Liver (tissue), 9 donors: Measurements from ENCODE around the gene TTYH1. TPM values are rescaled to one million over a fixed set of nuclear protein-coding genes. Genes with fewer than 3 reads are reported as not detected.

Experiments used
- DNase-seq: peaks from one replicate; pipeline ENCODE4 v3.0.0-alpha.2; 2017; ENCODE audit warnings: low spot score
- H3K27ac ChIP-seq, 2 donors: one replicate each; pipeline ENCODE4 v1.7.0; 2013; ENCODE audit warnings: inconsistent platforms in 2 of 2, low read length in 2 of 2, control low read depth in 1 of 2, low read depth in 1 of 2, mild to moderate bottlenecking in 1 of 2
- H3K27me3 ChIP-seq, 4 donors: one replicate each; pipeline versions ENCODE4 v1.6.1 to v1.7.0; 2013; ENCODE audit warnings: low read length in 3 of 4, inconsistent platforms in 1 of 4, mild to moderate bottlenecking in 1 of 4, moderate library complexity in 1 of 4; ENCODE audit not compliant: control insufficient read depth in 4 of 4, insufficient read depth in 4 of 4
- H3K36me3 ChIP-seq, 4 donors: one replicate each; pipeline versions ENCODE4 v1.6.1 to v1.7.0; 2013; ENCODE audit warnings: low read length in 3 of 4, mild to moderate bottlenecking in 3 of 4, low read depth in 1 of 4, moderate library complexity in 1 of 4; ENCODE audit not compliant: control insufficient read depth in 4 of 4, insufficient read depth in 3 of 4
- H3K4me1 ChIP-seq, 4 donors: one replicate each; pipeline versions ENCODE4 v1.6.1 to v1.7.0; 2013; ENCODE audit warnings: low read length in 3 of 4, mild to moderate bottlenecking in 3 of 4, moderate library complexity in 1 of 4; ENCODE audit not compliant: control insufficient read depth in 4 of 4, insufficient read depth in 4 of 4
- H3K4me3 ChIP-seq, 3 donors: one replicate each; pipeline versions ENCODE4 v1.6.1 to v1.7.0; 2013; ENCODE audit warnings: low read length in 3 of 3, control low read depth in 1 of 3, low read depth in 1 of 3, mild to moderate bottlenecking in 1 of 3
- H3K9ac ChIP-seq, 2 donors: one replicate each; pipeline ENCODE4 v1.7.0; 2013; ENCODE audit warnings: low read length in 2 of 2, mild to moderate bottlenecking in 2 of 2, moderate library complexity in 2 of 2, control low read depth in 1 of 2, low read depth in 1 of 2
- H3K9me3 ChIP-seq, 4 donors: one replicate each; pipeline versions ENCODE4 v1.6.1 to v1.7.0; 2013; ENCODE audit warnings: low read length in 3 of 4; ENCODE audit not compliant: control insufficient read depth in 4 of 4
- FOXA1 ChIP-seq: IDR thresholded peaks from 2 replicates; pipeline ENCODE4 v1.6.1; 2016; ENCODE audit warnings: antibody characterized with exemption
- FOXA2 ChIP-seq: IDR thresholded peaks from 2 replicates; pipeline ENCODE4 v1.6.1; 2016; ENCODE audit warnings: antibody characterized with exemption
- GABPA ChIP-seq, 2 donors: IDR thresholded peaks in 1 of 2; conservative IDR thresholded peaks in 1 of 2; 2 replicates each; pipeline ENCODE4 v1.6.1; 2016; ENCODE audit warnings: antibody characterized with exemption in 2 of 2, mild to moderate bottlenecking in 1 of 2, moderate library complexity in 1 of 2
- HNF4A ChIP-seq, 2 donors: conservative IDR thresholded peaks; 2 replicates each; pipeline ENCODE4 v1.6.1; 2016; ENCODE audit warnings: antibody characterized with exemption in 2 of 2, mild to moderate bottlenecking in 2 of 2
- HNF4G ChIP-seq: IDR thresholded peaks from 2 replicates; pipeline ENCODE4 v1.6.1; 2016; ENCODE audit warnings: antibody characterized with exemption
- JUND ChIP-seq, 2 donors: IDR thresholded peaks; 2 replicates each; pipeline ENCODE4 v1.6.1; 2016; ENCODE audit warnings: antibody characterized with exemption in 2 of 2
- NR2F2 ChIP-seq: IDR thresholded peaks from 2 replicates; pipeline ENCODE4 v1.6.1; 2016; ENCODE audit warnings: antibody characterized with exemption
- RAD21 ChIP-seq, 2 donors: IDR thresholded peaks; 2 replicates each; pipeline ENCODE4 v1.6.1; 2016; ENCODE audit warnings: antibody characterized with exemption in 2 of 2, mild to moderate bottlenecking in 2 of 2
- RXRA ChIP-seq, 2 donors: IDR thresholded peaks; 2 replicates each; pipeline ENCODE4 v1.6.1; 2017 to 2018; ENCODE audit warnings: antibody characterized with exemption in 2 of 2, mild to moderate bottlenecking in 1 of 2
- SP1 ChIP-seq: IDR thresholded peaks from 2 replicates; pipeline ENCODE4 v1.6.1; 2018; ENCODE audit warnings: antibody characterized with exemption, mild to moderate bottlenecking
- TAF1 ChIP-seq: conservative IDR thresholded peaks from 2 replicates; pipeline ENCODE4 v1.6.1; 2016; ENCODE audit warnings: antibody characterized with exemption, mild to moderate bottlenecking
- YY1 ChIP-seq: IDR thresholded peaks from 2 replicates; pipeline ENCODE4 v1.6.1; 2016; ENCODE audit warnings: antibody characterized with exemption, mild to moderate bottlenecking
- WGBS: extraction: QIAGEN DNeasy Blood & Tissue Kit; methylation state at CpG from one replicate; pipeline ENCODE4 v1.1.7; 2013; 5-methylcytosine and 5-hydroxymethylcytosine counted together
- polyA plus RNA-seq, 2 donors: library from polyadenylated mRNA; stranded (reverse) in 1 of 2; unstranded in 1 of 2; fragments of 200-250 nt in 1 of 2; fragments of >200 nt in 1 of 2; fragmentation: Nextera tagmentation in 1 of 2; extraction: Ambion mirVana in 1 of 2; gene quantifications; one replicate each; pipeline versions ENCODE4 v1.2.1 to v1.2.3, GENCODE V29; 2013 to 2015
- total RNA-seq, 2 donors: library from RNA; depleted of rRNA; stranded (reverse); fragments of >200 nt; gene quantifications; one replicate each; pipeline ENCODE4 v1.2.3, GENCODE V29; 2014
- TF ChIP-seq, protein P1 (sequence below): IDR thresholded peaks from 2 replicates; pipeline ENCODE4 v1.6.1; 2016; ENCODE audit warnings: antibody characterized with exemption
- TF ChIP-seq, protein P2 (sequence below): IDR thresholded peaks from 2 replicates; pipeline ENCODE4 v1.6.1; 2016; ENCODE audit warnings: antibody characterized with exemption, mild to moderate bottlenecking
- TF ChIP-seq, protein P3 (sequence below): fragments of 150-350 bp; IDR thresholded peaks from 2 replicates; pipeline ENCODE4 v1.5.1; 2017; ENCODE audit warnings: improper control_type of control experiment, low read depth, low read length; ENCODE audit not compliant: missing input control
- TF ChIP-seq, protein P4 (sequence below): IDR thresholded peaks from 2 replicates; pipeline ENCODE4 v1.6.1; 2016; ENCODE audit warnings: antibody characterized with exemption
- TF ChIP-seq, protein P5 (sequence below): IDR thresholded peaks from 2 replicates; pipeline ENCODE4 v1.6.1; 2016; ENCODE audit warnings: antibody characterized with exemption
- donor health status: healthy.
- donor health status: healthy.
- donor health status: healthy.
- donor health status: healthy.
- donor health status: healthy.

Gene TTYH1
- total and polyA plus RNA-seq, 4 donors: 0.28 to 1.1 (median 0.61) TPM

DNA sequence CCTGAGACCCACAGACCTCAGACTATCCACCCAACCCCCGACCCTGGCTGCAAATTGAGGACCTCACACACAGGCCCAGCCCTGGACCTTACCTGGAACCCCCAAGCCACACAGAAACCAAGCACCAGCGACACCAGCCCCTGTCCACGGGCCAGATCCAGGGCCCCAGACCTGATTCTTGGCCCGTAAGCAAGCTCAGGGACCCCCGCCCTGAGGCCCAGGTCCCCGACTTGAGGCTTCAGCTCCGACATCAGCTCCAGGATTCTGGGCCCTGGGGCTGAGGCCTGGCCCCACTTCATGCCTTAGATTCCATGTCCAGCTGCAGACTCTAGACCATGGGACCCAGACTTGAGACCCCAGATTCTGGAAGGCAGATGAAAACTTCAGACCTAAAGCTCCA is 6.3 kb downstream of the TTYH1 start:
- Histone ChIP-seq H3K9ac (no peak overlapping the region), H3K27me3 (peaks cover 0 to 13% (median 6%) of the 10 kb centered on the region in 4 donors), H3K9me3 (no peaks in the 10 kb centered on the region), H3K27ac (no peak overlapping the region), H3K4me3 (no peak overlapping the region), H3K4me1 (no peaks in the 10 kb centered on the region), H3K36me3 (no peaks in the 10 kb centered on the region)
- TF ChIP-seq, protein P1, sequence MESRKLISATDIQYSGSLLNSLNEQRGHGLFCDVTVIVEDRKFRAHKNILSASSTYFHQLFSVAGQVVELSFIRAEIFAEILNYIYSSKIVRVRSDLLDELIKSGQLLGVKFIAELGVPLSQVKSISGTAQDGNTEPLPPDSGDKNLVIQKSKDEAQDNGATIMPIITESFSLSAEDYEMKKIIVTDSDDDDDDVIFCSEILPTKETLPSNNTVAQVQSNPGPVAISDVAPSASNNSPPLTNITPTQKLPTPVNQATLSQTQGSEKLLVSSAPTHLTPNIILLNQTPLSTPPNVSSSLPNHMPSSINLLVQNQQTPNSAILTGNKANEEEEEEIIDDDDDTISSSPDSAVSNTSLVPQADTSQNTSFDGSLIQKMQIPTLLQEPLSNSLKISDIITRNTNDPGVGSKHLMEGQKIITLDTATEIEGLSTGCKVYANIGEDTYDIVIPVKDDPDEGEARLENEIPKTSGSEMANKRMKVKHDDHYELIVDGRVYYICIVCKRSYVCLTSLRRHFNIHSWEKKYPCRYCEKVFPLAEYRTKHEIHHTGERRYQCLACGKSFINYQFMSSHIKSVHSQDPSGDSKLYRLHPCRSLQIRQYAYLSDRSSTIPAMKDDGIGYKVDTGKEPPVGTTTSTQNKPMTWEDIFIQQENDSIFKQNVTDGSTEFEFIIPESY: no peak
- DNase-seq: no peak
- WGBS: 78% methylated on average over 7 of the region's 7 CpGs

GRCh38 chr19:54422136-54422535 is 6.9 kb downstream of the TTYH1 start:
- no peaks in the 10 kb centered on the region for H3K4me1 ChIP-seq
- DNase-seq: no peak
- peaks cover 0 to 11% (median 6%) of the 10 kb centered on the region in 4 donors for H3K27me3 ChIP-seq
- no peak for TF ChIP-seq FOXA2
- TF ChIP-seq SP1: no peak
- TF ChIP-seq, protein P2, sequence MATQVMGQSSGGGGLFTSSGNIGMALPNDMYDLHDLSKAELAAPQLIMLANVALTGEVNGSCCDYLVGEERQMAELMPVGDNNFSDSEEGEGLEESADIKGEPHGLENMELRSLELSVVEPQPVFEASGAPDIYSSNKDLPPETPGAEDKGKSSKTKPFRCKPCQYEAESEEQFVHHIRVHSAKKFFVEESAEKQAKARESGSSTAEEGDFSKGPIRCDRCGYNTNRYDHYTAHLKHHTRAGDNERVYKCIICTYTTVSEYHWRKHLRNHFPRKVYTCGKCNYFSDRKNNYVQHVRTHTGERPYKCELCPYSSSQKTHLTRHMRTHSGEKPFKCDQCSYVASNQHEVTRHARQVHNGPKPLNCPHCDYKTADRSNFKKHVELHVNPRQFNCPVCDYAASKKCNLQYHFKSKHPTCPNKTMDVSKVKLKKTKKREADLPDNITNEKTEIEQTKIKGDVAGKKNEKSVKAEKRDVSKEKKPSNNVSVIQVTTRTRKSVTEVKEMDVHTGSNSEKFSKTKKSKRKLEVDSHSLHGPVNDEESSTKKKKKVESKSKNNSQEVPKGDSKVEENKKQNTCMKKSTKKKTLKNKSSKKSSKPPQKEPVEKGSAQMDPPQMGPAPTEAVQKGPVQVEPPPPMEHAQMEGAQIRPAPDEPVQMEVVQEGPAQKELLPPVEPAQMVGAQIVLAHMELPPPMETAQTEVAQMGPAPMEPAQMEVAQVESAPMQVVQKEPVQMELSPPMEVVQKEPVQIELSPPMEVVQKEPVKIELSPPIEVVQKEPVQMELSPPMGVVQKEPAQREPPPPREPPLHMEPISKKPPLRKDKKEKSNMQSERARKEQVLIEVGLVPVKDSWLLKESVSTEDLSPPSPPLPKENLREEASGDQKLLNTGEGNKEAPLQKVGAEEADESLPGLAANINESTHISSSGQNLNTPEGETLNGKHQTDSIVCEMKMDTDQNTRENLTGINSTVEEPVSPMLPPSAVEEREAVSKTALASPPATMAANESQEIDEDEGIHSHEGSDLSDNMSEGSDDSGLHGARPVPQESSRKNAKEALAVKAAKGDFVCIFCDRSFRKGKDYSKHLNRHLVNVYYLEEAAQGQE: no peak
- no peak for TF ChIP-seq YY1
- no peak for TF ChIP-seq HNF4A (conservative IDR thresholded peaks at IDR 0.05)
- TF ChIP-seq, protein P3, sequence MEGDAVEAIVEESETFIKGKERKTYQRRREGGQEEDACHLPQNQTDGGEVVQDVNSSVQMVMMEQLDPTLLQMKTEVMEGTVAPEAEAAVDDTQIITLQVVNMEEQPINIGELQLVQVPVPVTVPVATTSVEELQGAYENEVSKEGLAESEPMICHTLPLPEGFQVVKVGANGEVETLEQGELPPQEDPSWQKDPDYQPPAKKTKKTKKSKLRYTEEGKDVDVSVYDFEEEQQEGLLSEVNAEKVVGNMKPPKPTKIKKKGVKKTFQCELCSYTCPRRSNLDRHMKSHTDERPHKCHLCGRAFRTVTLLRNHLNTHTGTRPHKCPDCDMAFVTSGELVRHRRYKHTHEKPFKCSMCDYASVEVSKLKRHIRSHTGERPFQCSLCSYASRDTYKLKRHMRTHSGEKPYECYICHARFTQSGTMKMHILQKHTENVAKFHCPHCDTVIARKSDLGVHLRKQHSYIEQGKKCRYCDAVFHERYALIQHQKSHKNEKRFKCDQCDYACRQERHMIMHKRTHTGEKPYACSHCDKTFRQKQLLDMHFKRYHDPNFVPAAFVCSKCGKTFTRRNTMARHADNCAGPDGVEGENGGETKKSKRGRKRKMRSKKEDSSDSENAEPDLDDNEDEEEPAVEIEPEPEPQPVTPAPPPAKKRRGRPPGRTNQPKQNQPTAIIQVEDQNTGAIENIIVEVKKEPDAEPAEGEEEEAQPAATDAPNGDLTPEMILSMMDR: no peak
- no peak for TF ChIP-seq TAF1
- TF ChIP-seq RXRA (IDR thresholded peaks at IDR 0.05): no peak
- TF ChIP-seq, protein P4, sequence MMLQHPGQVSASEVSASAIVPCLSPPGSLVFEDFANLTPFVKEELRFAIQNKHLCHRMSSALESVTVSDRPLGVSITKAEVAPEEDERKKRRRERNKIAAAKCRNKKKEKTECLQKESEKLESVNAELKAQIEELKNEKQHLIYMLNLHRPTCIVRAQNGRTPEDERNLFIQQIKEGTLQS: no peak
- TF ChIP-seq NR2F2: no peak
- no peak for TF ChIP-seq HNF4G
- no peak for TF ChIP-seq GABPA (IDR thresholded peaks at IDR 0.05 in 1 of 2, conservative IDR thresholded peaks at IDR 0.05 in 1 of 2)
- no peak for TF ChIP-seq JUND (IDR thresholded peaks at IDR 0.05)
- TF ChIP-seq RAD21 (IDR thresholded peaks at IDR 0.05): no peak
- TF ChIP-seq, protein P5, sequence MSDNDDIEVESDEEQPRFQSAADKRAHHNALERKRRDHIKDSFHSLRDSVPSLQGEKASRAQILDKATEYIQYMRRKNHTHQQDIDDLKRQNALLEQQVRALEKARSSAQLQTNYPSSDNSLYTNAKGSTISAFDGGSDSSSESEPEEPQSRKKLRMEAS: no peak
- TF ChIP-seq FOXA1: no peak
- no peaks in the 10 kb centered on the region for H3K36me3 ChIP-seq
- H3K27ac ChIP-seq: no peak overlapping the region
- WGBS: 53% methylated on average over 20 of the region's 20 CpGs
- H3K9me3 ChIP-seq: no peaks in the 10 kb centered on the region
- no peak overlapping the region for H3K4me3 ChIP-seq
- no peak overlapping the region for H3K9ac ChIP-seq
